ENCODE measurements around the gene HTR7. TPM values are rescaled to one million over a fixed set of nuclear protein-coding genes. Genes with fewer than 3 reads are reported as not detected.

Gene HTR7
- total RNA-seq, 2 experiments from 2014 or later = not detected

- ATAC-seq = no peak
- peaks cover 20% of the 10 kb centered on the region for H3K27me3 Mint-ChIP-seq
- CTCF ChIA-PET = no interaction called here
Observed at GRCh38 chr10:90734415-90734814, 123.4 kb downstream of the HTR7 start.

DNA sequence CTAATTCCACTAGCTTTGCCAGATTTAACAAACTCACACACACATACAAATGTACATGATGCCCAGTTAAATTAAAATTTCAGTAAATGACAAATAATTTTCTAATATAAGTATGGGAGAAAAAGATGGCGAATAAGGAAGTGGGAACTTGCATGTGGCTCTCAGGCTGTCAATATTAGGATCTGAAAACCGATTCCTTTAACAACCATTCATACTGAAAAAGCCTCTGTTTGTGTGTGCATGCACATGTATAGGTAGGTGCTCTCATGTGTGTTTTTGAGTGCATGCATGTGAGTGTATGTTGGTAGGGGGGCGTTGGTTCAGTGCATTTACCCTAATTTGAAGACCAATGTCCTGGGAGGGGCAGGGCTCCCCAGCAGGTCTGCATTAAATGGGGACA, 125.3 kb downstream of the HTR7 start:
- no peak for DNase-seq
- H3K4me3 Mint-ChIP-seq = no peak overlapping the region
- H3K36me3 Mint-ChIP-seq = no peaks in the 10 kb centered on the region
- H3K4me1 Mint-ChIP-seq = no peaks in the 10 kb centered on the region
- H3K27ac Mint-ChIP-seq = no peak overlapping the region
- no peaks in the 10 kb centered on the region for H3K9me3 Mint-ChIP-seq (ENCODE audit: low read depth)
- peaks cover 11% of the 10 kb centered on the region for H3K27me3 Mint-ChIP-seq
- CTCF ChIA-PET = no interaction called here
- ATAC-seq = no peak

More at GRCh38 chr10:90734415-90734814, 123.4 kb downstream of the HTR7 start:
- Mint-ChIP-seq H3K4me1 (no peaks in the 10 kb centered on the region), H3K36me3 (no peaks in the 10 kb centered on the region), H3K4me3 (no peak overlapping the region), H3K27ac (no peak overlapping the region), H3K9me3 (ENCODE audit: low read depth) (no peaks in the 10 kb centered on the region)
- DNase-seq = no peak

DNA sequence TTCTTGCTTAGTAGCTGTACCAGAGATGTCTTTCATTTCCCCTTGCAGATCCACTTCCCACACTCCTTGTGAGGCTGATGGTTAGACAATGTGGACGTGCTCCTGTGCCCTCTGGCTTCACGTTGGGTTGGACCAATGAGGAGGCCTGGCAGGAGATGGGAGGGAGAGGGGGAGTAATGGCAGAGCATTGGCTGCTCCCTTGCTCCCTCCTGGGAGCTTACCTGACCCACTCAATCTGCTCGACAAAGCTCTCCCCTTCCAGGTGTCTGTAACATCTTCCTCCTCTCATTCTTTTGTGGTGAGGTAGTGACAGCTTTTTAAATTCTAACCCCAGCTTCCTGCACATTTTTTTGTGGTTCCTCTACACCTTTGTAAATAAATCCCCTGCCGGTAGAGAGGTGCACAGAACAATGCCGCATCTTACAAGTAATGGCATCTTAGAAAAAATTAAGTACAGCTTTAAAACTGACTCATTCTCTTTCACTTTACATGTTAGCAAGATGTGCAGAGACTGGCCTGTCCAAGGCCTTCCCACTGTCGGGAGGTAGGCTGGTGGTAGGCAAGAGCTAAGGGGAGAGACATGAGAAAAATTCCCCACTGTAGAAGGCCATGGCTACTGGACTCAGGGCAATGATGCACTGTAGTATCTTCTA, 134.3 kb downstream of the HTR7 start:
- H3K4me3 Mint-ChIP-seq = no peak overlapping the region
- CTCF ChIA-PET = no interaction called here
- H3K9me3 Mint-ChIP-seq (ENCODE audit: low read depth) = no peaks in the 10 kb centered on the region
- peaks cover 4% of the 10 kb centered on the region for H3K4me1 Mint-ChIP-seq
- DNase-seq (no peak), ATAC-seq (no peak)
- no peak overlapping the region for H3K27ac Mint-ChIP-seq
- no peaks in the 10 kb centered on the region for H3K27me3 Mint-ChIP-seq
- no peaks in the 10 kb centered on the region for H3K36me3 Mint-ChIP-seq

DNA sequence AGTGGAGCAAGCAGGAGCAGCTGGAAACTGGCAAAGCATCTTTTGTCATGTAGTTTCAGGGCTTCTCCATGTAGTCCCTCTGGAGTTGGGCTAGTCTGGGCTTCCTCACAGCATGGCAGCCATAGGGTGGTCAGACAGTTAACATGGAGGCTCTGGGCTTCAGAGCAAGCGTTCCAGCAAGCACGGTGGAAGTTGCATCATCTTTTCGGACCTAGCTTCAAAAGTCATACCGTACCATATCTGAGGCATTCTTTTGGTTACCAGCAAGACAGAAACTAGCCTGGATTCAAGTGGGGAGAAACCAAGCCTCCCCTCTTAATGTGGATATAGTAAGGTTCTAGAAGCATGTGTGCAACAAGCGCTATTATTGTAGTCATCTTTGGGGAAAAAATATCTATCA, 135.0 kb downstream of the HTR7 start:
- H3K27ac Mint-ChIP-seq = no peak overlapping the region
- no peak for DNase-seq
- CTCF ChIA-PET = no interaction called here
- peaks cover 4% of the 10 kb centered on the region for H3K4me1 Mint-ChIP-seq
- no peak overlapping the region for H3K4me3 Mint-ChIP-seq
- no peaks in the 10 kb centered on the region for H3K9me3 Mint-ChIP-seq (ENCODE audit: low read depth)
- no peaks in the 10 kb centered on the region for H3K27me3 Mint-ChIP-seq
- no peaks in the 10 kb centered on the region for H3K36me3 Mint-ChIP-seq
- no peak for ATAC-seq

DNA sequence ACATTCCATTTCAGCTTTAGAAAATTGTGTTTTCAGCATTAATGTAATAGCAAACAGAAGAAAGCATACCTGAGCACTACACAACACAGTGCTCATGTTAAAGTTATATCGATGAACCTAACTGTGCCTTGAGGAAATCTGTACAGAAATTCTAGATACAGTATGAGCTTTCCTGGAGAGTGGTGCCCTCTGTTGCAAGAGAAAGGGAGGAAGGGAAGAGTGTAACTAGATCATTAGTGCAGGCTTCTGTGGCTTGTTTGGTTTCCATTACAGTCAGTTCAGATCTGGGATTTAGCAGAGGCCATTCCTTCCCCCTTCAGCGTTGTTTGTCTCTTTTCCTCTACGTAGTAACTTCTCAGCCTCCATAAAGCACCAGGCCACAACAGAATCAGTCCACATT, 139.7 kb downstream of the HTR7 start:
- CTCF ChIA-PET = no interaction called here
- Mint-ChIP-seq H3K4me1 (no peaks in the 10 kb centered on the region), H3K36me3 (no peaks in the 10 kb centered on the region), H3K9me3 (ENCODE audit: low read depth) (no peaks in the 10 kb centered on the region), H3K27me3 (peaks cover 3% of the 10 kb centered on the region), H3K4me3 (no peak overlapping the region), H3K27ac (no peak overlapping the region)
- ATAC-seq = no peak
- no peak for DNase-seq

GRCh38 chr10:90712529-90712928, 145.3 kb downstream of the HTR7 start:
- no peaks in the 10 kb centered on the region for H3K9me3 Mint-ChIP-seq (ENCODE audit: low read depth)
- H3K27ac Mint-ChIP-seq = no peak overlapping the region
- CTCF ChIA-PET = no interaction called here
- no peak for DNase-seq
- H3K36me3 Mint-ChIP-seq = no peaks in the 10 kb centered on the region
- no peak overlapping the region for H3K4me3 Mint-ChIP-seq
- ATAC-seq = no peak
- peaks cover 6% of the 10 kb centered on the region for H3K27me3 Mint-ChIP-seq
- no peaks in the 10 kb centered on the region for H3K4me1 Mint-ChIP-seq

- H3K9me3 Mint-ChIP-seq (ENCODE audit: low read depth) = no peaks in the 10 kb centered on the region
- no peaks in the 10 kb centered on the region for H3K36me3 Mint-ChIP-seq
- no peak overlapping the region for H3K4me3 Mint-ChIP-seq
- DNase-seq = no peak
- H3K27ac Mint-ChIP-seq = no peak overlapping the region
- peaks cover 3% of the 10 kb centered on the region for H3K27me3 Mint-ChIP-seq
- no peaks in the 10 kb centered on the region for H3K4me1 Mint-ChIP-seq
- no peak for ATAC-seq
- CTCF ChIA-PET = no interaction called here
Observed at GRCh38 chr10:90709727-90710126, 148.1 kb downstream of the HTR7 start.

GRCh38 chr10:90707657-90708056, 150.2 kb downstream of the HTR7 start:
- CTCF ChIA-PET = interaction anchor here (0.6 kb wide), 1 partner anchor 9 kb away, joined by 3 read pairs; no protein-coding TSS in a partner anchor
- DNase-seq (no peak), ATAC-seq (no peak)
- Mint-ChIP-seq H3K4me1 (no peaks in the 10 kb centered on the region), H3K27ac (no peak overlapping the region), H3K27me3 (peaks cover 3% of the 10 kb centered on the region), H3K9me3 (ENCODE audit: low read depth) (no peaks in the 10 kb centered on the region), H3K4me3 (no peak overlapping the region), H3K36me3 (no peaks in the 10 kb centered on the region)

- Mint-ChIP-seq H3K4me1 (no peaks in the 10 kb centered on the region), H3K27ac (no peak overlapping the region), H3K9me3 (ENCODE audit: low read depth) (no peaks in the 10 kb centered on the region), H3K36me3 (no peaks in the 10 kb centered on the region), H3K27me3 (no peaks in the 10 kb centered on the region), H3K4me3 (no peak overlapping the region)
- CTCF ChIA-PET = no interaction called here
- no peak for DNase-seq
- ATAC-seq = no peak
Observed at GRCh38 chr10:90701428-90701827, 156.4 kb downstream of the HTR7 start.

- no peaks in the 10 kb centered on the region for H3K27me3 Mint-ChIP-seq
- no peak for ATAC-seq
- no peak overlapping the region for H3K27ac Mint-ChIP-seq
- DNase-seq = no peak
- CTCF ChIA-PET = no interaction called here
- no peaks in the 10 kb centered on the region for H3K9me3 Mint-ChIP-seq (ENCODE audit: low read depth)
- H3K4me1 Mint-ChIP-seq = no peaks in the 10 kb centered on the region
- no peak overlapping the region for H3K4me3 Mint-ChIP-seq
- no peaks in the 10 kb centered on the region for H3K36me3 Mint-ChIP-seq
Observed at GRCh38 chr10:90695915-90696676, 161.7 kb downstream of the HTR7 start.

Other genes starting within 250 kb of the HTR7 start
- 10 to 100 TPM; 43.0 to 48.8 TPM for gene RPP30, start 13.9 kb upstream of the HTR7 start, total RNA-seq
- gene ANKRD1, start 63.0 kb upstream of the HTR7 start, total RNA-seq = not detected